GM12801 (cell line): ENCODE data around the gene EEFSEC.

Source experiments
- TF ChIP-seq, protein P1 (sequence below): IDR thresholded peaks from one replicate; pipeline ENCODE4 v1.5.1; 2011; ENCODE audit warnings: control low read depth; ENCODE audit not compliant: insufficient read length; ENCODE audit errors: extremely low read depth

EEFSEC gene

GRCh38 chr3:128242818-128243601 lies 89.7 kb downstream of the EEFSEC start:
- TF ChIP-seq, protein P1, sequence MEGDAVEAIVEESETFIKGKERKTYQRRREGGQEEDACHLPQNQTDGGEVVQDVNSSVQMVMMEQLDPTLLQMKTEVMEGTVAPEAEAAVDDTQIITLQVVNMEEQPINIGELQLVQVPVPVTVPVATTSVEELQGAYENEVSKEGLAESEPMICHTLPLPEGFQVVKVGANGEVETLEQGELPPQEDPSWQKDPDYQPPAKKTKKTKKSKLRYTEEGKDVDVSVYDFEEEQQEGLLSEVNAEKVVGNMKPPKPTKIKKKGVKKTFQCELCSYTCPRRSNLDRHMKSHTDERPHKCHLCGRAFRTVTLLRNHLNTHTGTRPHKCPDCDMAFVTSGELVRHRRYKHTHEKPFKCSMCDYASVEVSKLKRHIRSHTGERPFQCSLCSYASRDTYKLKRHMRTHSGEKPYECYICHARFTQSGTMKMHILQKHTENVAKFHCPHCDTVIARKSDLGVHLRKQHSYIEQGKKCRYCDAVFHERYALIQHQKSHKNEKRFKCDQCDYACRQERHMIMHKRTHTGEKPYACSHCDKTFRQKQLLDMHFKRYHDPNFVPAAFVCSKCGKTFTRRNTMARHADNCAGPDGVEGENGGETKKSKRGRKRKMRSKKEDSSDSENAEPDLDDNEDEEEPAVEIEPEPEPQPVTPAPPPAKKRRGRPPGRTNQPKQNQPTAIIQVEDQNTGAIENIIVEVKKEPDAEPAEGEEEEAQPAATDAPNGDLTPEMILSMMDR: no peak

DNA sequence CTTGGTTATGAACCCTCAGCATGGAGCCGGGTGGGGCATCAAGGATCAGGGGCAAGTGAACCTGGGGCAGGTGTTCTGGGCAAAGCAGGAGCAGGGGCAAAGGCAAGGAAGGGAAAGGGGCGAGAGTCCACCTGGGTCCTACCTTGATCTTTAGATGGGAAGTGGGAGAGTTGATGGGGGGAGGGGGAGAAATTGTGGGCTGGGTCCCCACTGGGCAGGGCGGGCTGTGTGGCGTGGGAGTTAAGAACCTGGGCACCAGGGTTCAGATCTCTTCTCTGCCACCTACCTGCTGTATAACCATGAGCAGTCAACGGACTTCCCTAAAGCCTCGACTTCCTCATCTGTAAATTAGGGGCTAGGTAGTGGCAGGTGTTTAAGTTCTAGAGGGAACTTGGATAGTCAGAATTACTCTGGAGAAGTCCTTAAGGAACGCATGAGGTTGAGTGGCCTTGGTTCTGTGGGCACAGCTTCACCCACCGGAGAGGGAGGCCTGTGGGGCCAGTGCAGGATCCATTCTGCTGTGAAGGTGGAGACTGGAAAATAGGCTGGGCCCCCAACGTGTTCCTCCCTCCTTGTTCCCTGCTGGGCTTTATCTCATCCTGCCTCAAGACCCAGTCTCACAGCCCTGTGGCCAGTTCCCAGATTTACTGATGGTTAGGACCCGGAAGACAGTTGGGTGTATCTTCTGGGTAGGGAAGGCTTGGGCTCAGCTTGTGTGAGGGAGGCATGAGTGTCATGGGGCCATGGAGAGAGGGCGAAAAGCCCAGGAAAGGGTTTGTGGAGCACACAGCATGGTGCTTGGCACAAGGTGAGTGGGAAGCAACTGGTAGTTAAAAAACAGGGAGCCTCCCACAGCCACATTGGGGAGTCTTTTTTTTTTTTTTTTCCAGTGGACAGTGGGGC lies 90.6 kb downstream of the EEFSEC start:
- TF ChIP-seq, protein P1: no peak

DNA sequence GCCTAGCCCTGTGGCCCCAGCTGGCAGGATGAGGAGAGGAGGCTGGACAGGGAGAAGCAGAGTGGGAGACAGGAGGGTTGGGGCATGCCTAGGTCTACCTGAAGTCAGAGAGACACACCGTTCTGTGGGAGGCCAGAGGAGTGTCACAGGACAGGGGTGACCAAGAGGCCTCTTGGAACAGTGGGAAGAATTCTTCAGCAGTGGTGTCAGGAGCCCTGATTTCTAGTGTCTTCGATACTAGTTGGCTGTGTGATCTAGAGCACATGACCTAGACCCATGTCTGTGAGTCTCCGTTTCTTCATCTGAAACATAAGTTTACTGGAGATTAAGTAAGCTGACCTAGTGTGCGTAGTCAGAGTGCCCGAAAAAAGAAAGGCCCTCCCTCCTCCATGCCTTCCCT lies 92.2 kb downstream of the EEFSEC start:
- TF ChIP-seq, protein P1: no peak

DNA sequence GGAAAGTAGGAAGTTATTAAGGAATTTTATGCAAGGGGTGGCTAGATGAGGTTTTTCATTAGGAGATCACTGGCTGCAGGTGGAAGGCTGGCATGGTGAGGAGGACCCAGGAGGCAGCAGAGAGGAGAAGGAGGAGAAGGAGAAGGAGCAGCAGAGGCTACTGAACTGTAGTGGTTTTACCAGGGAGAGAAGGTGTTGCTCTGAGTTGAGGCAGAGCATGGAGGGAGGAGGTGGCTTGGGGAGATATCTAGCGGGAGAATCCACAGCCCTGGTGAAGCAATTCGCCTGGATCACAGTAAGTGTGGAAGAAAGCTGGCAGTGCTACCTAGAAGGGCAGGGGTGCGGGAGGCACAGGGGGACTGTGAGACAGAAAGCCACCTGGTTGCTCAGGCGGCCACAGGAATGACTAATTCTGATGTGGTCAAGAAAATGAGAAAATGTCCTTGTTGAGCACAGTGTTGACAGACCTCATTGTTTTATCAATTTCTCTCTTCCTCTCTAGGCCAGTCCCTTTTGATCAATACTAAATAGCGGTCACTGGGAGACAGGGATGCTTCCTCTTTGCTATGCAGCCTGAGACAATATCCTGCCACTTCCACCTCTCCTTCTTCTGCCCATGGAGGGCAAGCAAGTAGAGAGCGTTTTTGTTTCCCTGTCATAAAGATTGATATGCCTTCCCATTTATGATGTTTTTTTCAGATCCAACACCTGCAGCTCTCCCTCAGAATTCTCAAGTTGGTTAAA lies 94.6 kb downstream of the EEFSEC start:
- TF ChIP-seq, protein P1: no peak

DNA sequence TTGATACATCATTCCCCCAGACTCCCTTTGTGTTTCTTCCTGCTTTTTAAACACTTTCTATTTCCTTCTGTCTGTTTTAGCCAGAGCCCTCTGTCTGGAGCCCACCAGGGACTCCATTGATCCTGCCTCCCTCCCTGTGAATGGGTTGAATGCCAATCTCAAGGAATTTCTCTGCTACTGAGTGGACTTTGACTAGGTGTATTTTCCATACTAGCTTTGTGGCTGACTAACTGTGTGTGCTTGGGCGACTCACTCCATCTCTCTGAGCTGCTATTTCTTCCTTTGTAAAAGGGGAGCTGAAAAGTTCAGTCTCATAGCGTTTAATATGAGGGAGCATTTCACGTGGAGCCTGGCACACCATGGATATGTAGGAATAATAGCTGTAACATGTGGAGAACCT lies 98.8 kb downstream of the EEFSEC start:
- TF ChIP-seq, protein P1: no peak

DNA sequence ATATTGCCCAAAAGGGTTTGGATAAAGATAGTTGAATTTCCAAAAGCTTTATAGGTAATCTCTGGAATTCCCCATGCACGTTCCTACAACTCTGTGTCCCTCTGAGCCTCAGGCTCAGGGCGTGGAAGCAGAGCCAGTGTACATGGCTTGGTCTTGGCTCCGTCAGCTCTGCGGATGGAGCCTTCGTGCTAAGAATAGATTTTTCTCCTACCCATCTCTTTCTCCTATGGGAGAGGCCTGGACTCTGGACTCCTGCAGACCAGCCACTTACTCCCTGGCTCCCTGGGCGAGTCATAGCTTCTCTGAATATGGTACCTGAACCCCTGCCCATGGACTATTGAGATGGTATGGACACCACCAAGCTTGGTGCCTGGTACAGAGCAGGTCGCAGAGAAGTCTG lies 99.9 kb downstream of the EEFSEC start:
- TF ChIP-seq, protein P1: no peak
